Right ventricle myocardium superior (tissue), 1 donor: ENCODE data around the gene PIAS4. TPM values are rescaled to one million over a fixed set of nuclear protein-coding genes. Genes with fewer than 3 reads are reported as not detected.
A peak's percentile ranks its signal among the peaks of the same experiment; 100 is the strongest.

Experiments
- ATAC-seq: fragments of 200-7000 bp; cut with Tn5 transposase; one replicate; pipeline ENCODE4 v1.9.1; 2020; ENCODE audit warnings: mild to moderate bottlenecking; ENCODE audit not compliant: poor library complexity
- DNase-seq: peaks from one replicate; pipeline ENCODE4 v3.0.0-alpha.2; 2020
- intact Hi-C: fragments of 100-400 bp; cut with DNase I; formaldehyde crosslinking; loops from one replicate; pipeline ENCODE4 v1.11.2; 2022
- total RNA-seq: library from RNA; stranded (reverse); fragmentation: NEBNext Ultra II Directional; extraction: Animal tissue kit (Norgen Biotek cat#: 25700); gene quantifications from one replicate; pipeline ENCODE4 v1.2.1, GENCODE V29; 2021
- donor health status: DM: no; HTN: yes; CAD: no; lungs with severe emphysema.

Gene PIAS4
- total RNA-seq, 1 donor from 2014 or later, result 16.7 TPM

DNA sequence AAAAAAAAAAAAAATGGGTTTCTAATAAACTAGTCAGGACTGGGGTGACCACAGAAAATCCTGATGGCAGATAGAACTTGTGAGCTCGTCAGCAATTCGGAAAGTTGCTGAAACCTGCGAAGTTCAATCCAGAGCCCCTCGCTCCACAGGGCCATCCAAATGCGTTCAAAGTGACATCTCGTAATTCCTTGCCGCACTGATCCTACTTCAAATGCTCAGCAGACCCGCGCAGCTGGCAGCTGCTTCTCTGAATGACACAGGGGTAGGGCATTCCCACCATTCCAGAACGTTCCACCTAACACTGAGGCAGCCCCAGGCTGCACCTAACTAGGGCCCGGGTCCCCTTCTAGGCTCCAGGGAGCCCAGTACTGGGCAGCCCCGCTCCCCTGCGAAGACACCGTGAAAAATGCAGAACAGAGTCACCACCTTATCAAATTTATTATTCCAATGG, 31.9 kb upstream of the PIAS4 start:
- no peak for ATAC-seq
- DNase-seq, result no peak
- intact Hi-C loops, result no loop called here

DNA sequence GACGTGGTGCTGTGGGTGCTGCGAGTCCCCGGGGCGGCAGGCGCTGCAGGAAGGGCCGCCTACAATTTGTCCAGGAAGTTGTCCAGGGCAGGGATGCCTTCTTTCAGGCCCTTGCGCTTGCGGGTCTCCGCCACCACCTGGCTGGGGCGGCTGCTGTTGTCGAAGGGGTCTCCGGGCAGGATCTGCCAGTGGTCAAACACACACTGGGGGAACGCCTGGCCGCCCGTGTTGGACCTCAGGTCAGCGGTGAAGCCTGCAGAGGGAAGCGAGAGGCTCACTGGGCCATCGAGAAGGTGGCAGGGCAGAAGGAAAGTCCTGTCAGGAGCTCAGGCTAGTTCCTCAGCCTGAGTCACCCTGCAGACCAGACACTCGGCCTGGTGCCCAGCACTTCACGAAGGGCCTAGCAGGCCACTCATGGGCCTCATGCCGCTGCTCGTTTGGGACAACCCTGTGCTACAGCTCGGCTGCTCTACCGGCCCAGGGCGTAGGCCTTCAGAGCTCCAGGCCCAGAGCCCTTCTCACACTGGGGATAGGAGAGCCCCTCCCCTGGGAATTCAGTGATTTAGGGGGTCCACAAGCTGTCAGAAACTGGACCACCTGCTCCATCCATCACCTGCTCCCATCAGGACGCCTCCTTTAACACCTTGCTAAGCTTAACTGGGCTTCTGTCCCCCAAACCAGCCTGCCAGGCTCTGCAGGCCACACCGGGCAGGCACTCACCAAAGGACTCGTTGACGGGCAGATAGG, 30.9 kb upstream of the PIAS4 start:
- ATAC-seq (peak; percentile 5), DNase-seq (no peak)
- intact Hi-C loops, result no loop called here

DNA sequence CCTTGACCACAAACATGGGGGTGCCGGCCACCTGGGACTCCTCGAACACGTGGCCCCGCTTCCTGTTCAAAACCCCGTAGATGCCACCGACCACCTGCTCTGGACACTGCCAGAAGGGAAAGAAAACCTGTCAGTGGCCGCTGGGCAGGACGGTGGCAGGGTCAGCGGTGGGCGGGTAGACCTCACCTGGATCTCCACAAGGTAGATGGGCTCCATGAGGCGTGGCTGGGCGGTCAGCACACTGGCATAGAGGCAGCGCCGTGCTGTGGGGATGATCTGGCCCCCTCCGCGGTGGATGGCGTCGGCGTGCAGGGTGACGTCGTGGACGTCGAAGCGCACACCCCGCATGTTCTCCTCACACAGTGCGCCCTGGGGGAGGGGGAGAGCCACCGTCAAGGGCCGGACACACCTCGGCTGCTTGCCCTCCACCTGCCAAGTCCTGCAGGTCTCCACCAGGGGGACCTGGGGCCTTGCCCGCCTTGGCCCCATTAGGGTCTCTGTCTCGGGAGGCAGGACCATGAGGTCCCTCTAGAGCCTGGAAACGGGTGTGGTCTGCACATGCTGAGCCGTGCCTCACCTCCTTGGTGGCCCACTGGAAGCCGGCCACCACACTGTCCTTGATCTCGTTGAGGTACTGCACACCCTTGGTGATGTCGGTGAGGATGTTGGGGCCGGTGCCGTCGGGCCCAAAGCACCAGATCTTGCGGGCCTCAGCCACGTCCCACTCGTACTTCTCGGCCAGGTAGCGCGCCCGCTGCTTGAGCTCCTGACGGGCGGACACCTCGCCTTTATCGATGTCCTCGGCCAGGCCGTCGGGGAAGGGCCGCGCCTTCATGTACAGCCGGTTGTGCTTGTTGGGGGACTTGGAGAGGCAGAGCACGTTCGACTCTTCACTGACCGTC, 30.0 kb upstream of the PIAS4 start:
- ATAC-seq, result no peak

DNA sequence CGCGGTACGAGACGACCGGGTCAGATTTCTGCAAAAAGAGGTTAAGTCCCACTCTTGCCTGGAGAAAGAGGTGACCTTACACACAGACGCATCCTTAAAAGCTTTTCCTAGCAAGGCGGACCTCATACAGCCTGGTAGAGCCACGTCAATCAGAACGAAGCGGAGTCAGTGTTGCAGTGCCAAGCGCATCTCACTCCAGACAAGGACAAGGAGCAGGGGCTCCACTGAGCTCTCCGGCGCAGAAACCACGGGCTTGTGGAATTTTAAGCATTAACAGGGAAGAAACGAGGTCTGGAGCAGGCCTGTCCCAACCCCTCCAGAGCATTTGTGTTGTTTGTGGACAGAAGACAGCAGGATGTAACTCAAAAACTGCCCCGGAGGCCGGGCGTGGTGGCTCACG, 29.4 kb upstream of the PIAS4 start:
- ATAC-seq (no peak), DNase-seq (no peak)
- intact Hi-C loops, result no loop called here

More for the DNA sequence above, 30.0 kb upstream of the PIAS4 start:
- intact Hi-C loops, result no loop called here
- no peak for DNase-seq

DNA sequence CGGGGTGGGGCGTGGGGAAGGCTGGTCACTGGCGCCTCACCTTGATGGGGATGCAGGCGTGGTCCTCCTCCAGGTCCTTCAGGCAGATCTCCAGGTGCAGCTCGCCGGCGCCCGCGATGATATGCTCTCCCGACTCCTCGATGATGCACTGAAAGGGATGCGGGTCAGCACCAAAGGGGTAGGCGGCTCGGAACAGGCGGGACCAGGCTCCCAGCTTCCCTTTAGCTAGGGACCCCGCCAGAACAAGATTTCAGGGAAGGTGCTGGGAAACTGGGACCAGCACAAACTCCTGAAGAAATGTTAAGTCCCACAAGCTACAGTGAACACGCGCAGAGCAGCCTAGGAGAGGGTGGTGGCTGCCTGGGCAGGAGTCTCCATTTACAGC, 28.3 kb upstream of the PIAS4 start:
- DNase-seq (no peak), ATAC-seq (no peak)
- intact Hi-C loops, result no loop called here

DNA sequence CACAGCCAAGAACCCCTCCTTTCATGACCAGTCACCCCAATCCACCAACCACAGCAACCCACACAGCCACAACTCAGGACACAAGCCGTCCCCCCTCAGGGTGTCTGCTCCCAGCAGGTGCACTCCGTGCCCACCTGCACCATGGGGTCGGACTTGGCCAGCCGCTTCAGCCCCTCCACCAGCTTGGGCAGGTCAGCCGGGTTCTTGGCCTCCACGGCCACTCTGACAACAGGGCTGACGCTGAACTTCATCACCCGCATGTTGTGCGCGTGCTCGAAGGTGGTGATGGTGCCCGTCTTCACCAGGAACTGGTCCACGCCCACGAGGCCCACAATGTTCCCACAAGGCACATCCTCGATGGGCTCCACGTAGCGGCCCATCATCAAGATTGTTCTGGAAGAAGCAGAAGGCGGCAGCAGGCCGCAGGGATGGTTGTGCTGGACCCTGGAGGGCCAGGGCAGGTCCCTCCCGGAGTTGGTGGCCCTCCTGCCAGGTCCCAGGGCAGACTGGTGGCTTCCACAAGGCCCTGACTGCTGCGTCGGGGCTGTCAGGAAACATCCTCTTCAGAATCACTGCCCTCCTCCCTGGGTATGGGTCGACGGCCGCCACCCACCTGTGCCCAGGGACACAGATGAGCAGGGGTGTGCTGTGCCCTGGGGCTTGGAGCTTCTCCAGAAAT, 27.7 kb upstream of the PIAS4 start:
- DNase-seq, result no peak
- ATAC-seq, result no peak
- intact Hi-C loops, result no loop called here

DNA sequence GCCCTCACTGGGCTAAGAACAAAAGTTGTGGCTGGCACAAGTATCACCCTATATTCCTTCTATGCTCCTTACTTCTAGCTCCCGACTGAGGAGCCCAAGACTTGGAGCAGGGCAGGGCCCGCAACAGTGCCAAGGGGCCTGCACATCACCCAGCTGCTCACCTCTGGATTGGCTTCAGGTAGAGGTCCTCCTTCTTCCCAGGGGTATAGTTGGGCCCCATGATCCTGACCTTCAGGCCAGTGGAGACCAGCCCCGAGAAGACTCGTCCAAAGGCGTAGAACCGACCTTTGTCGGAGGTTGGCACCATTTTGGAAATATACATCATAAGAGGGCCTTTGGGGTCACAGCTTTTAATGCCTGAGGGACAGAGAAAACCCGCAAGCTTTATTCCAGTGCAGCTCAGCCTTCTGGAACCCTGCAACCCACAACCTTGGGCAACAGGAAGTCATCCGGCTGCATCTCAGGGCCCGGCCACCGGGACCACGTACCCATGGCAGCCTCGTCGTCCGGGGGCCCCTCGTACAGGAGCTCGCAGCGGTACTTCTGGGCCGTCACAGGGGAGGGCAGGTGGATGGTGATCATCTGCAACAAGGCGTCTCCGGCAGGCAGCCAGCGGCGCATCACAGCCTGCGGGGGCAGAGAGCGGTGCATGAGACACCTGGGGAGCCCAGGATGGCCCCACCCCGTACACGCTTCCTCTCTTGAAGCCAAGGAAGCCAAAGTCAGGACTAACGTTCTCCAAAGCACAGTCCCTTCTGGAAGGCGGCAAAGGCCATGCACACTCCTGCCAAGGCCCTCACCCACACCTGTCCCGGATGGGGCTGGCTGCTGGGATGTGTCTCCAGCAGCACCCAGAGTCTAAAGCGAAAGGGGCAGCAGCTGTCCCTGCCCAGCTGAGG, 26.9 kb upstream of the PIAS4 start:
- DNase-seq (no peak), ATAC-seq (no peak)
- intact Hi-C loops, result no loop called here

DNA sequence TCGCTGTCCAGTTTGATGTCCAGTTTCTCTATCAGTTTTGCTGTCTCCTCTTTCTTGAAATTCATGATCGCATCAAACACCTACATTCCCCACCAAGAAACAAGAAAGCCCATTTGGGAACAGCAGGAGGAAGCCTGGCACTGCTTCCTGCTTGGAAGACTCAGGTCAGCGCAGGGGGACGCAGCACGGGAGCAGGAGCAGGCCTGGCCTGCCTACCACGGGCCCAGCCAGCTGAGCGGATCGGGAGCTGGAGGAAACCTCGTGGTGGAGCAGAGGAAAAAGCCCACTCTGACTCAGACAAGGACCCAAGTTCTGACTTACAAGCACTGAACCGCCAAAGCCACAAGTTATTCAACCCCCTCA, 26.2 kb upstream of the PIAS4 start:
- no peak for ATAC-seq
- intact Hi-C loops, result no loop called here
- DNase-seq, result no peak

DNA sequence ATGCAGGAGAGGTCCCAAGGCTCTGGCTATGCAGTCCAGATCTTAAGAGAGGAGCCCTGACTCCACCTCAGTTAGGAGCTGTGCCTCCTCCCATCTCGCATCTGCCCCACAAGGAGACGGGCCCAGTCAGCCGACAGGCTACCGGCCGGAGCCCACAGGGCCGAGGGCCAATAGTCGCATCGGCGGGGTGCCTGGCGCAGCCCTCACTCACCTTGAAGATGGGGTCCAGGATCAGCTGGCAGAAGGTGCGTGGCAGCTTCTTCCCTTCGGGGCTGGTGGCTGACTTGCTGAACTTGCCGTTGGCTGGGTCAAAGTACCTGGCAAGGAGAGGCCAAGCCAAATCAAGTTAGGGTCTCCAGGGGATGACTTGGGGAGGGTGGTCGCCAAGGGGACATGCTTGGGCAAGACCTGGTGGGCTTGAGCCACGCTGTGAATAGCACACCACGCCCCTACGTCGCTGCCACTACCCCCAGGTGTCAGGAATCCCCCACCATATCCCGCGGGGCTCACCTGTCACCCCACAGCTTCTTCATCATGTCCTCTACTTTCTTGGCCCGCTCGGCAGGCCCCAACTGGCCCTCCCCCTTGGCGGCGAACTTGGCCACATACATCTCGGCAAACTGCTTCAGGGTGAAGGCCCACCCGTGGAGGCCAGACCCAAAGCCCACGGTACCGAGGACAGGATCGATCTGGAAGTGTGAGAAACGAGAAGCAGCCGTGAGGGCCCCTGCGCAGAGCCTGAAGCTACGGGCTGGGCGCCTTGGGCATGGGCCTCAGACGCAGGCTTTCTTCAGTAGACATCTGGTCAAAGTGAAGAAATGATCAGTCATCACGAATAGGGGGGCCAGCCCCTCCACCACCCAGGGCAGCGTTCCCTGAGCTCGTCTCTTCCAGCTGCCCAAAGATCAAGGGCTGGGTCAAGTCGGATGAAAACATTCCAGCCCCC, 25.5 kb upstream of the PIAS4 start:
- intact Hi-C loops, result no loop called here
- no peak for DNase-seq
- ATAC-seq, result no peak

DNA sequence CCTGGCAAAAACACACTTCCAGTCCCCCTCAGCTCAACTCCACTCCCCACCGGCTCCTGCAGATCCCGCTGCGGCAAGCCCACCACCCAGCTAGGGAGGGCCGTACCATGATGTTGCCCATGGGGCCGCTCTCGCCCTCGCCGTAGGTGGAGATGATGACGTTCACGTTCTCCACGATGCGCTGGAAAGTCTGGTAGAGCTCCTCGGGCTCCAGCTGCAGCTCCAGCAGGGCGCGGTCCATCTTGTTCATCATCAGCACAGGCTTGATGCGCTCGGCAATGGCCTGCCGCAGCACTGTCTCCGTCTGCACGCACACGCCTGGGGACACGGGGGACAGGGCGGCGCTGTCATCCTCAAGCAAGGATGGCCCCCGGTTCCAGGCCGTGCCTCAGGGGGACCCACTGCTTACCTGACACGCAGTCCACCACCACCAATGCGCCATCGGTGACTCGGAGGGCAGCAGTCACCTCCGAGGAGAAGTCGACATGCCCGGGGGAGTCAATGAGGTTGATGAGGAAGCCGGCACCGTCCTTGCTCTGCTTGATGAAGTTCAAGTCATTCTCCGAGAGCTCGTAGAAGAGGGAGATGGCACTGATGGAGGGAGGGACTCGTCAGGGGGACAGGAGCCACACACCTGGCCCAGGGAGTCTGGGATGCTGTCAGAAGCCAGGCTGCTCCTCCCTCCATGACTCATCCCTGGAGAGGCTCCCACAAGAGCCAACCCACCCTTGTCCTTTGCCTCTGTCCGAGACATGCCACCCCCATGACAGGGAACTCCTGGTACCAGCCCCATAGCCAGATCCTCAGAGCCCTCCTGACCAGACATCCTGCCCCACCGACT, 24.6 kb upstream of the PIAS4 start:
- ATAC-seq (no peak), DNase-seq (no peak)
- intact Hi-C loops, result no loop called here

DNA sequence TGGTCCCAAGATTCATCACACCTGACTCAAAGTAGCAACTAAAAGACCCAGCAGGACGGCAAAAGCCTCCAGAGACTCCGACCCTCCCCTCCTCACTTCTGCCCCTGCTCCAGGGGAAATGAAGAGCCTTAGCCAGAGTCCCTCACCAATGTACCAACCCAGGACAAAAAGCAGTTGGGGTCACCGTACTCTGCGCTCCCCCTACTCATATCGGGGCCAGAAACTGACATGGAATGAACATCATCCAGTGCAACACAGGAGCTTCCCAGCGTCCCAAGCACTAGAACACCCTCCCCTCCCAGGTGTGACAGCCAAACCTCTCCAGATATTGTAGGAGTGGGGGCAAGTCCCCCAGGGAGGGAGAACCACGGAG, 24.0 kb upstream of the PIAS4 start:
- intact Hi-C loops, result no loop called here
- no peak for ATAC-seq
- no peak for DNase-seq

DNA sequence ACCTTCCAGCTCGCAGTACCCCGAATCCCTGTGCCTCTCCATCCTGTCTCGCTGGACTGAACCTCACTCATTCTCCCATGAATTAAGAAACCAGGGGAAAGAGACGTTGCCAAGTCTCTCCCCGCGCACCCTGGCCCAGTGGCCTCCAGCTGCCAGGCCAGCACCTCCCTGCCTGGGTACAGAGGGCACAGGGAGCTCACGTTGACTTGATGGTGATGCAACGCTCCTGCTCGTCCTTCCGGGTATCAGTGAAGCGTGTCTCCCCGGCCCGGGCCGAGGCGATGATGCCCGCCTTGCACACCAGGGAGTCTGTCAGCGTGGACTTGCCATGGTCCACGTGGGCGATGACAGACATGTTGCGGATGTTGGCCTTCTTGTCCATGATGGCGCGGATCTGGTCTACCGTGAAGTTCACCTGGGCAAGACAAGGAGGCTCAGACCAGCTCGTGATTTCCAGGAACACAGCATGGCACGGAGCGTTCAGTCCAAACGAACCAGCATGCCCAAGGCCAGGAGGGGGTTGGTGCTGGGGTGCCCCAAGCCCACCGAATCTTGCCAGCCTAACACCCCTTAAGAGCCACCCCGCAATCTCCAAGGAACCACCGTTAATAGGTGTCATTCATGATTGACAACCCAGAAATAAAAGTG, 23.5 kb upstream of the PIAS4 start:
- DNase-seq, result no peak
- ATAC-seq, result no peak
- intact Hi-C loops, result no loop called here

DNA sequence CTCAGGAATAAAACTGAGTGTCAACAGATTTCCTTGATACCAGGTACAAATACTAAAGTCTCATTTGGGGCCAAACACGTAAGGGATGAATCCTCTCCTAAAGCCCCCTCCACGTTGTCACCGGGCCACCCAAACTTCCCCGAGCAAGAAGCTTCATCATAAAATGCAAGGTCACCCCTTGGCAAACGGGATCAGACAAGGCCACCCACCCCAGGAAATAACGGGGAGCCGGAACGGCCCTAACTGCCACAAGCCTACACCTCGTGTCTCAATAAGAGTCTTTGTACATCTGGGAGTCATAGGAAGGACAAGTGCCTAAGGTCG, 23.0 kb upstream of the PIAS4 start:
- peak; percentile 0 for ATAC-seq
- intact Hi-C loops, result no loop called here
- DNase-seq, result no peak

DNA sequence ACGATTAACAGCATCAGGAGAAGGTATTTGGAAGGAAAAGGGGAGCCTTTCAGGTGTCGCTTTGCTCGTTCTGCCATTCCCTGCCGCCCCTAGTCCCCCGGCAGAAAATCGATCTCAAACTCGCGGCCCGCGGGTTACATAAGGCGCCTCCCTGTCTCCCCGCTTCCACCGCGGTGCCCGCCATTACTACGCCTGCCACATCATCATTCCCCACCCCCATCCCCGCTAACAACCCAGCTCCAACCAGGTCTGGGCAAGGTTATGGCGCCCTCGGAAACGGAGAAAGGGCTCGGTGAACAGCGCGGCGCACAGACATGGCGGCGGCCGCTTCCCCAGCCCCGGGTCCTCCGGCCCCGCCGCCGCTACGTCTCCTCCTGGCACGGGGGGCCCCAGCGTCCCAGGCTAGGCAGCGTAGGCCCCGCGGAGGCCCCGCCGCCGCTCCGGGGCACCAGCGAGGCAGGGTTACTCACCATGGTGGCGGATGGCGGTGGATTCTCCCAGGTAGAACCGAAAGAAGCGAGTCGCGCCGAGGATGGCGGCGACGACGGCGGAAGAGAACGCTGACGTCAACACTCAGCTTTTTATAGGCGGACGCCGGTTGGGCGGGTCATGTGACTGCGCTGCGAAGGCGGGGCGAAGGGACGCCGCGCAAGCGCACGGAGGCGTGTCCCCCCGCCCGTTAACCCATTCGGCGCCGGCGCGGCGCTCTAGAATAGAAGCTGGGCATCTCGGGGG, 22.5 kb upstream of the PIAS4 start, which contains the start of gene EEF2:
Gene EEF2 (minus strand): TSS at position 556 of the 735 bp plus-strand sequence. CDS start 83 bp downstream, at position 473.
- intact Hi-C loops, result loop anchor here (5.0 kb wide), 1 partner anchor 222 kb away; no protein-coding TSS in a partner anchor
- DNase-seq (peak; percentile 93), ATAC-seq (peak; percentile 79)

DNA sequence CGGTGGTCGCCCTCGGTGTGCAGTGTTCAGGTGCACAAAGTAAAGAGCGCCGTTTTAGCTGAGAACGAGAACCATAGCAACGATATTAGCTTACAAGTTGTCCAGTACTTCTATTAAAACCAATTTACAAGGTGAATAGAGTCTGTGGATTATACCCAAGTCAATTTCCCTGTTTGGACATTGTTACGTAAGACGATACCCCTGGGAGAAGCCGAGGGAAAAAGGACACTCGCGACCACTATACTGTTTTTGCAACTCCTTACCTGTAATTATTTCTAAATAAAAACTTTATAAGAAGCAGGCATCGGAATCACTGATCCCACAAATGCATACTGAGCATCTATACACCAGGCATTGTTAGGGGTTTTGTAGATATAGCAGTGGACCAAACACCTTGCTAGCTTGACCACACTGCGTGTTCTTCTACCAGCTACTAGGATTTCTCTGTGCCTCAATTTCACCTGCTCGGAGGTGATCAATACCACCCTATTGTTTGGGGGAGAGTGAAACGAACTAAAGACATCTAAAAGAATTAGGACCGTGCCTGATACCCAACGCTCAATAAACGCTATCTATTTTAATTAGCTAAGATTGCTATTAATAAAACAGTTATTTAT, 21.8 kb upstream of the PIAS4 start:
- intact Hi-C loops, result loop anchor here (5.0 kb wide), 1 partner anchor 222 kb away; no protein-coding TSS in a partner anchor
- peak; percentile 0 for ATAC-seq
- DNase-seq, result no peak
